A549 treated with AZD2906 at 1 μM for 4 hours (cell line): ENCODE data around the gene RSAD2. TPM values are rescaled to one million over a fixed set of nuclear protein-coding genes. Genes with fewer than 3 reads are reported as not detected.

Experiments
- total RNA-seq: library from RNA; stranded (reverse); fragments of 200-300 nt; extraction: Qiagen RNA extraction; gene quantifications from 5 replicates; pipeline ENCODE4 v1.2.3, GENCODE V29; 2022

The RSAD2 gene, protein sequence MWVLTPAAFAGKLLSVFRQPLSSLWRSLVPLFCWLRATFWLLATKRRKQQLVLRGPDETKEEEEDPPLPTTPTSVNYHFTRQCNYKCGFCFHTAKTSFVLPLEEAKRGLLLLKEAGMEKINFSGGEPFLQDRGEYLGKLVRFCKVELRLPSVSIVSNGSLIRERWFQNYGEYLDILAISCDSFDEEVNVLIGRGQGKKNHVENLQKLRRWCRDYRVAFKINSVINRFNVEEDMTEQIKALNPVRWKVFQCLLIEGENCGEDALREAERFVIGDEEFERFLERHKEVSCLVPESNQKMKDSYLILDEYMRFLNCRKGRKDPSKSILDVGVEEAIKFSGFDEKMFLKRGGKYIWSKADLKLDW
- 0.13 to 0.25 TPM (median 0.22 TPM) in 5 replicates for total RNA-seq

DNA sequence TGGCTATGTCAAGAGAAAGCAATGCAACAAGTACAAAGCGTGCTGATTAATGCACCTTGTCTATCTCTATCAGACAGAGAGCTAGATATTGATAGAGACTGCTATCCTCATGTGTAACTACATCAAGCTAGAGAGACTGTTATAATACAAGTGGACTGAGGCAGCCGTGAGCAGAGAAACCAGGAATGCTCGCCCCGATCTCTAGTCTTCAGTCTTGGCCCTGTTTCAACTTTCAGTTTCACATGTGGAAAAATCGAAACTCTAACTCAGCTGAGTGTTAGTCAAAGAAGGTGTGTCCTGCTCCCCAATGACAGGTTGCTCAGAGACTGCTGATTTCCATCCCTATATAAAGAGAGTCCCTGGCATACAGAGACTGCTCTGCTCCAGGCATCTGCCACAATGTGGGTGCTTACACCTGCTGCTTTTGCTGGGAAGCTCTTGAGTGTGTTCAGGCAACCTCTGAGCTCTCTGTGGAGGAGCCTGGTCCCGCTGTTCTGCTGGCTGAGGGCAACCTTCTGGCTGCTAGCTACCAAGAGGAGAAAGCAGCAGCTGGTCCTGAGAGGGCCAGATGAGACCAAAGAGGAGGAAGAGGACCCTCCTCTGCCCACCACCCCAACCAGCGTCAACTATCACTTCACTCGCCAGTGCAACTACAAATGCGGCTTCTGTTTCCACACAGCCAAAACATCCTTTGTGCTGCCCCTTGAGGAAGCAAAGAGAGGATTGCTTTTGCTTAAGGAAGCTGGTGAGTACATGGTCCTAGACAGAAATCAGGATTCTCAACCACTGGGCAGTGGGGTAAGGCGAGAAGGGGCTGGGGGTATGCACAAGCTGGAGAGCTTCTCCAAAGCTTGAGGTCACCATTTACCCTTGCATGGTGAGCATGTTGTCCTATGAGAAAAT lies at the start of gene RSAD2:
TSS of gene RSAD2 (plus strand) at position 376 of the 903 bp plus-strand sequence. CDS start at position 400, 24 bp downstream.

DNA sequence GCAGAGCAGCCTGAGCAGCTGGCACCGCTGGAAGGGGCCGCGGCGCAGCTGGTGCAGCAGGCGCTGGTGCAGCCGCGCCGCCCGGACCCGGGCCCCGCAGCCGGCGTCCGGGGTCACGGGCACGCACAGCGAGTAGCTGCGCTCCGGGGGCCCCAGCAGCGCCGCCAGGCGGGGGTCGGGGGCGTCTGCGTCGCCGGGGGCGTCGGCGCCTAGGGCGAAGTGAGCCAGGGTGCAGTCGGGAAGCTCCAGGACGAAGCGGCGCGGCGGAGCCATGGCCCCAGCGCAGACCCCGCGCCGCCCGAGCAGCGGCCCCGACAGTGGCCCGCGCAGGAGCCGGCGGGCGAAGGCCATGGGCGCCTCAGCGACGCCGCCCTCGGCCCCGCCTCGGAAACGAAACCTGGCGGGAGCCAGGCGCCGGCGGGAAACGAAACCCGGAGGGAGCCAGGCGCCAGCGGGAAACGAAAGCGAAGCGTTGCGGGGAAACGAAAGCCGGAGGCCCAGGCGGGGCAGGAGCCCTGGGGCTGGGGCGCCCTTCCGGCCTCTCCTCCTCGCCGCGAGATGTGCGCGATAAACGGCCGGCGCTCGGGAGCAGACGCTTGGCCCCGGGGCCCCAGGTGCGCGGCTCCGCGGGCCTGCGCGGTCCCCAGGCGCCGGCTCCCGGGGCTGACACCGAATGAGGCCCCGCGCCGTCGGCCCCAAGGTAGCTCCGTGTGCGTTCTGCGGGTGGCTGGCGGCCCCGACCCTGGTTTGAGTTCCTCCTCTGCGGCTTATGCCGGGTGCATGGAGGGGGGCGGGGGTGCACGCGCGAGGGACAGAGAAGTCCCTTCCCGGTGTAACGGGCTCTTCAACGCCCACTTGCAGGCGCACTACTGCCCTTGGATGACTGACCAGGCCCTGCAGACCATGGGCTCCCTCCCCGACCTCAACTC lies 12.0 kb upstream of the RSAD2 start, which contains the start of gene CMPK2:
TSS of gene CMPK2 (minus strand) at position 562 of the 929 bp plus-strand sequence. CDS start at position 351, 211 bp downstream.

DNA sequence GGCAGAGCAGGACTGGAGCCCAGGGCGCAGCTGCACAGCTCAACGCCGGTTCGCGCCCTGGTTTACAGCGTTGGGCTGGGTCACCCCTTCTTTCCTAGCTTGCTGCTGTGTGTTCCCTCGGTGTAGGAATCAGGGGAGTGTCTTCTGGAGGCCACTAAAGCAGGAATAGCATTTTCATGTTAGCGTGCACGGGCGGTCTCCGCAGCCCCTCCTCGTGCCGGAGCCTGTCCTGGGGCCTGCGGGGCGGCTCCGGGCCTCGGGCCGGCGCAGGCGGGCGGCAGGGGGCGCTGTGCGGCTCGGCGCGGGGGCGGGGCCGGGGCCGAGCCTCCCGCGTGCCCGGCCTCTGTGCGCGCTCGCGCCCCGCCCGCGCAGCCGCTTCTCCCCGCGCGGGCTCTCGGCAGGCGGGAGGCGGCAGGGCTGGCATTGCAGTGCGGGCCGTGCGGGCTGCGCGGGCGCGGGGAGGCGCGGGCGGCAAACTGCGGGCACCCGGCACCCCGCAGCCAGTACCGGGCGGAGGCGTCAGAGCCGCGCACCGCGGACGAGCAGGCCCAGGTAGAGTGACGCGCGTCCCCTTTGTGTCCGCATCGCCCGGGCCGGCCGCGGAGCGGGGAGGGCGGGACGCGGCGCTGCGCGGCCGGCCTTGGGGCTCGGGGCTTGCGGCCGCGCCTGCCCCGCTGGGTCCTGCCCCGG lies 39.6 kb downstream of the RSAD2 start, which contains the start of gene RNF144A:
TSS of gene RNF144A (plus strand) at position 342 of the 690 bp plus-strand sequence. CDS start 79,515 bp downstream, outside the sequence.

Other genes with a start within 250 kb of the RSAD2 start
- 0.34 to 1.4 TPM (median 0.46 TPM) in 5 replicates for gene CMPK2, start 11.9 kb upstream of the RSAD2 start, total RNA-seq
- gene RNF144A, start 39.6 kb downstream of the RSAD2 start, total RNA-seq, result 6.8 to 9.3 TPM (median 8.7 TPM) in 5 replicates